NCI-H446 (cell line): ENCODE results near the gene BRD1.
A peak's percentile ranks its signal among the peaks of the same experiment; 100 is the strongest.

ENCODE experiments used
- DNase-seq, 2 experiments: peaks; one replicate each; lab custom pipeline; 2025; lab: John Stamatoyannopoulos, UW

Gene BRD1

GRCh38 chr22:49827853-49828598, at the start of gene BRD1:
Gene BRD1, minus strand, starts transcription at chr22:49827873. Its CDS starts 3,556 bp downstream, at chr22:49824317.
- DNase-seq: peak in 1 of 2 experiments; percentile 67

DNA sequence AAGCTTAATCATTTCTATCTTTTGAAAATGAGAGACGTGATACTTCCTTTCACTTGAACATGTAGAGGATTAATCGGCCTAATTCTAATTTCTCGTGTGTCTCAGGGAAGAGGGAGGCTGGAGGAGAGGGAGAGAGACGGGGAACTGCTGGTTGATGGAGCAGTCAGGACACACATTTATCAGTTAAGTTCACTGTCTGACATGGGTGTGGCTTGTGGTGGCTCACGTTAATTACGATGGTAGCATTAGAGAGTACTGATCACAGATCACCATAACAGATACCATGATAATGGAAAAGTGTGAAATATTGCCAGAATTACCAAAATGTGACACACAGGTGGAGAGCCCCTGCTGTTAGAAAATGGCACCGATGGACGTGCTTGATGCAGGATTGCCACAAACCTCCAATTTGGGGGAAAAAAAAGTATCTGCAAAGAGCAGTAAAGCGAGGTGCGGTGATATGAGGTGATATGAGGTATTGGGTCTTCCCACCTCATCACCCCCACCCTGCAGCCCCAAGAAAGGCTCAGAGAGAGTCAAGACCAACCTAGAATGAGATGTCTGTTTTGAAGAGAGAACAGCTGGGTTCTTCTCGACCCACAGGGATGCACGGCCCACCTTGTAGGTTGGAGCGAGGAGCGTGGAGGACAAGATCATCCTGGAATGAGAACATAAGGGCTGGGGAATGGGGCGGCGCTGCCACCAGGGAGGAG, 45.7 kb upstream of the BRD1 start:
- DNase-seq: no peak

DNA sequence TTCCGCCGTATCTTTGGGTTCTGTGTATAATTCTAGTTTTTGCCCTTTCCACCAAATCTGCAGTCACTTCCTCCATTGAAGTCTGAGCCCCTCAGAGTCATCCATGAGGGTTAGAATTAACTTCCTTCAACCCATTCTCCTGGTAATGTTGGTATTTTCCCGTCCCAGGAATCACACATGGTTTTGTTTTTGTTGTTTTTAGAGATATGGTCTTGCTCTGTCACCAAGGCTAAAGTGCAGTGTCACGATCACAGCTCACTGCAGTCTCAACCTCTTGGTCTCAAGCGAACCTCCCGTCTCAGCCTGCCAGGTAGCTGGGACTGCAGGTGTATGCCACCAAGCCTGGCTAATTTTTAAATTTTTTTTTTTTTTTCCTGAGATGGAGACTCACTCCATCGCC, 44.7 kb upstream of the BRD1 start:
- DNase-seq: no peak

GRCh38 chr22:49871482-49871881, 43.8 kb upstream of the BRD1 start:
- DNase-seq: no peak

DNA sequence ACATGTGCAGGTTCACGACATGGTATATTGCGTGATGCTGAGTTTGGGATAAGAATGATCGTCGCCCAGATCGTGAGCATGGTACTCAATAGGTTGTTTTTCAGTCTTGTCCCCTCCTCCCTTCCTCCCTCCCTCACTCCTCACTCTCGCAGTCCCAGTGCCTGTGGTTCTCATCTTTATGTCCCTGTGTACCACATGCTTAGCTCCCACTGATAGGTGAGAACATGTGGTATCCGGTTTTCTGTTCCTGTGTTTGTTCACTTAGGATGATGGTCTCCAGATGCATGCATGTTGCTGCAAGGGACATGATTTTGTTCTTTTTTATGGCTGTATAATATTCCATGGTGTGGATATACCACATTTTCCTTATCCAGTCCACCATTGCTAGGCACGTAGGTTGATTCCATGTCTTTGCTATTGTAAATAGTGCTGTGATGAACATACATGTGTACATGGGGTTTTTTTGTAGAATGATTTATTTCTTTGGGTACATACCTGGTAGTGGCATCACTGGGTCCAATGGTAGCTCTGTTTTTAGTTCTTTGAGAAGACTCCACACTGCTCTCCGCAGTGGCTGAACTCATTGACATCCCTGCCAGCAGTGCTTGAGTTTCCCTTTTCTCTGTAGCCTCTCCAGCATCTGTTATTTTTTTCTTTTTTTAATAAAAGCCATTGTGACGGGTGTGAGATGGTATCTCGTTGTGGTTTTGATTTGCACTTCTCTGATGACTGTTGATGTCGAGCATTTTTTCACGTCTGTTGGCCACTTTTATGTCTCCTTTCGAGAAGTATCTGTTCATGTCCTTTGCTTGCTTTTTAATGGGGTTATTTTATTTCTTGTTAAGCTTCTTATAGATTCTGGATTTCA, 42.4 kb upstream of the BRD1 start:
- DNase-seq: no peak

GRCh38 chr22:49869086-49869830, 41.6 kb upstream of the BRD1 start:
- no peak for DNase-seq

GRCh38 chr22:49867303-49868265, 39.9 kb upstream of the BRD1 start:
- DNase-seq: no peak

DNA sequence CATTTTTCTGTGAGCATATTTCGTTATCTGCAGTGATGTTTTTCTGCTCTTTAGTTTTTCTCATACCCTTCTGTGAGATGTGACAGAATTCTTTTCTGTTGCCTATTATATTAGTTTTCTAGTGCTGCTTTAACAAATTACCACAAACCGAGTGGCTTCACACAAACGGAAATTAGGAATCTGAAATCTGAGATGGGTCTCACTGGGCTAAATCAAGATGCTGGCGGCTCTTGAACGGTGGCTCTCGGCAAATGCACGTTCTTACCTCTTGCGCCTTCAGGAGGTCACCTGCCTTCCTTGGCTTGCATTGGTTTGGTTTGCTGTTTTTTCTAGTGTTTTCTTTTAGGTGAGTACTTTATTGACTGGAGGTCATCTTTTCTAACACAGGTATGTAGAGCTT, 39.0 kb upstream of the BRD1 start:
- DNase-seq: no peak

DNA sequence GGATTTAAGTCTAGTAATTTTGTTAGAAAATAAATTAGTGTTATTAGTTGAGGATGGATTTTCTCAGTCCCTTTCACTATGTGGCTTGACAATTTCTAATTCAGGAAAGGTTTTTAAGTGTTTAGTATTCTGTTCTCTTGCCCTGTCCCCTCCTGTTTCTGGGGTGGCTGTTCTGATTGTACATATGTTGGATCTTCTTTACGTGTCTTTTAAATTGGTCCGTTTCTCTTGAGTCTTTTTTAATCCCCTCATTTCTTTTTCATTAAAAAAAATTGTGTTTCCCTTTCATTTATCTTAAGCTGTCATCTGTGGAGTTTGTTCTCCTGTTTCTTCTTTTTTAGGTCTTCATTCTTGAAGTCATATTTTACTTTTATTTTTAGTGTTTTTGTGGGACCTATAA, 38.5 kb upstream of the BRD1 start:
- DNase-seq: no peak

GRCh38 chr22:49865156-49865555, 37.5 kb upstream of the BRD1 start:
- DNase-seq: no peak

GRCh38 chr22:49863931-49864330, 36.3 kb upstream of the BRD1 start:
- no peak for DNase-seq

- DNase-seq: no peak
Observed at GRCh38 chr22:49862496-49862776, 34.8 kb upstream of the BRD1 start.

DNA sequence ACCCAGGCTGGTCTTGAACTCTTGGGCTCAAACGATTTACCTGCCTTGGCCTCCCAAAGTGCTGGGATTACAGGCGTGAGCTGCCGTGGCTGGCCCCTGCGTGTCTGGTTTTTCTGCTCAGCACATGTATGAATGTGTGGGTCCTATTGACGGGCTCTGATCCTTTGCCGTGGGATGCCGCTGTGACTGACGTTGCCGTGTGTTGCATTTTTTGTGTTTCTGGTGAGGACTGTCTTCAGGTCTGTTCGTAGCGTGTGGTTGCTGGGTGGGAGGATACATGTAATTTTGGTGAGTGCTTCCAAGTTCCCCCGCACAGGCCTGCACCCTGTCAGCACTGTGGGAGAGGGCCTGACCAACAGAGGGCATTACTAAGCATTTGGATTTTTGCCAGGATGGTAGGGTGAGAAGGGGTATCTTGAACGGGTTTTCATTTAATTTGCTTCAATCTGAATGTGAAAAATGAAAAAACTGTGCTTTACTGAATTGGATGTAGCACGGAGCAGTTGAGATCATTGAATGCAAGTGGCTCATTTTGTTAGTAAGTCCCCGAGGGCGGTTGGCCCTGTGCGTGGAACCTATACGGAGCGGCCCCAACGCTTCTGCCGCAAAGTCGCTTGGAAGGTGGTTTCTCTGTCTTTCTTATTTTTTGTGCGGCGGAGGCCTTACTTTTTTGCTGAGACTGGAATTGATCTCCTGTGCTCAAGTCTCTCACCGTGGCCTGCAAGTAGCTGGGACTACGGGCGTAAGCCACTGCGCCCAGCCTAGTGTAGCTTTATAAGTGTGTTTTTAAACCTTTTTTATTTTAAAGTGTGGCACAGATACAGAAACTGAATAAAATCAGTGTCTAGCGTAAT, 34.2 kb upstream of the BRD1 start:
- DNase-seq: no peak

- DNase-seq: no peak
Observed at GRCh38 chr22:49858827-49859226, 31.2 kb upstream of the BRD1 start.

- DNase-seq: no peak
Observed at GRCh38 chr22:49856766-49857618, 29.3 kb upstream of the BRD1 start.

DNA sequence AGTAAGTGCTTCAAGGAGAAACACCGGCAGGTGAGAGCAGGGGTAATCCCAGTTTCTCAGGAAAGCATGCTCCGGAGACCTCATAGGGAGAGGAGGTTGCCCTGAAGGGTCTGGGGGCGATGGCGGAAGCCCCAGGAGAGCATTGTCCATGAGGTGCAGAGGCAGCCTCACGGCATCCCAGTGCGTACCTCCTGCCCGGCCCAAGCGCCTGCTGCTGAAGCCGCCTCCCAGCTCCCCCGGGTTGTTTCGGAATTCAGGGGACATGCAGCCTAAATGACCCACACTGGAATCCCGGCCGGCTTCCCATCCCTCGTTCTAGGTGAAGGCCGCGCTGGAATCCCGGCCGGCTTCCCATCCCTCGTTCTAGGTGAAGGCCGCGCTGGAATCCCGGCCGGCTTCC, 28.7 kb upstream of the BRD1 start:
- DNase-seq: no peak

GRCh38 chr22:49855251-49855911, 27.7 kb upstream of the BRD1 start:
- DNase-seq: no peak
